Kidney (tissue), 14 donors: ENCODE data around the gene ZNF839. TPM values are rescaled to one million over a fixed set of nuclear protein-coding genes. Genes with fewer than 3 reads are reported as not detected.
"Not testable (repeated sequence)": the region's sequence is repeated elsewhere in the genome, so short reads cannot be mapped to it uniquely, and the experiment has no call there.

ENCODE experiments used
- DNase-seq, 5 donors: peaks; one replicate each; pipeline ENCODE4 v3.0.0-alpha.2; 2013 to 2020
- FAIRE-seq: peaks from 2 replicates; lab custom pipeline; 2012; peaks lifted over from hg19 to GRCh38; lab: Jason Lieb, UNC
- H3K27ac ChIP-seq, 2 donors: one replicate each; pipeline ENCODE4 v1.7.0; 2013; ENCODE audit warnings: low read depth in 2 of 2, low read length in 2 of 2, inconsistent platforms in 1 of 2
- H3K27me3 ChIP-seq: one replicate; pipeline ENCODE4 v1.7.1; 2013; ENCODE audit warnings: low read length, inconsistent platforms; ENCODE audit not compliant: control insufficient read depth, insufficient read depth
- H3K36me3 ChIP-seq, 3 donors: one replicate each; pipeline versions ENCODE4 v1.7.0 to v1.7.1; 2013; ENCODE audit warnings: low read length in 3 of 3, control low read depth in 1 of 3, inconsistent platforms in 1 of 3; ENCODE audit not compliant: insufficient read depth in 3 of 3, control insufficient read depth in 2 of 3
- H3K4me1 ChIP-seq, 3 donors: one replicate each; pipeline versions ENCODE4 v1.7.0 to v1.7.1; 2013; ENCODE audit warnings: low read length in 3 of 3, inconsistent platforms in 1 of 3, low read depth in 1 of 3; ENCODE audit not compliant: control insufficient read depth in 2 of 3, insufficient read depth in 2 of 3
- H3K4me3 ChIP-seq, 3 donors: one replicate each; pipeline versions ENCODE4 v1.7.0 to v1.8.1; 2013; ENCODE audit warnings: low read length in 3 of 3, control low read depth in 1 of 3, inconsistent platforms in 1 of 3
- H3K9ac ChIP-seq, 3 donors: one replicate each; pipeline versions ENCODE4 v1.7.0 to v1.7.1; 2013; ENCODE audit warnings: low read length in 3 of 3, control low read depth in 1 of 3, inconsistent platforms in 1 of 3
- H3K9me3 ChIP-seq, 3 donors: one replicate each; pipeline versions ENCODE4 v1.7.0 to v1.7.1; 2013; ENCODE audit warnings: low read length in 3 of 3, control low read depth in 1 of 3, inconsistent platforms in 1 of 3; ENCODE audit not compliant: control insufficient read depth in 2 of 3, insufficient read depth in 1 of 3
- CTCF ChIP-seq: IDR thresholded peaks from 3 replicates; pipeline ENCODE4 v1.5.1; 2012; ENCODE audit warnings: mild to moderate bottlenecking, moderate library complexity, borderline replicate concordance; ENCODE audit not compliant: insufficient read depth; ENCODE audit errors: extremely low read depth
- intact Hi-C: fragments of 100-400 bp; cut with DNase I; formaldehyde crosslinking; loops from one replicate; pipeline ENCODE4 v1.11.1; 2022
- polyA plus RNA-seq: library from polyadenylated mRNA; stranded (reverse); fragments of 350-450 nt; fragmentation: Illumina TruSeq; extraction: RNeasy Lipid Tissue Mini Kit (QIAGEN cat#74804); gene quantifications from one replicate; pipeline ENCODE4 v1.2.3, GENCODE V29; 2014; ENCODE audit warnings: low read depth, low replicate concordance; ENCODE audit not compliant: insufficient read depth
- total RNA-seq: library from RNA; stranded (reverse); fragmentation: NEBNext Ultra II Directional; extraction: Animal tissue kit (Norgen Biotek cat#: 25700); gene quantifications from one replicate; pipeline ENCODE4 v1.2.1, GENCODE V29; 2021
- donor health status: control.
- donor health status: control.
- donor health status: control.
- donor health status: control.
- donor health status: control.
- donor health status: DM: yes; HTN: yes; CAD: no.
- donor health status: Normal renal cell carcinoma (clear cell type).

ZNF839 gene
- total and polyA plus RNA-seq, 2 donors from 2014 or later = 7.8 to 15.8 TPM

- no peak overlapping the region for H3K4me3 ChIP-seq
- no peak overlapping the region for H3K27ac ChIP-seq
- H3K9me3 ChIP-seq = no peaks in the 10 kb centered on the region
- H3K4me1 ChIP-seq = no peaks in the 10 kb centered on the region
- intact Hi-C loops = no loop called here
- H3K9ac ChIP-seq = no peak overlapping the region
- FAIRE-seq (no peak), DNase-seq (no peak)
- no peak for TF ChIP-seq CTCF
- no peaks in the 10 kb centered on the region for H3K27me3 ChIP-seq
- H3K36me3 ChIP-seq = no peaks in the 10 kb centered on the region
These were observed 6.3 kb downstream of the ZNF839 start for GRCh38 chr14:102325791-102326345.

DNA sequence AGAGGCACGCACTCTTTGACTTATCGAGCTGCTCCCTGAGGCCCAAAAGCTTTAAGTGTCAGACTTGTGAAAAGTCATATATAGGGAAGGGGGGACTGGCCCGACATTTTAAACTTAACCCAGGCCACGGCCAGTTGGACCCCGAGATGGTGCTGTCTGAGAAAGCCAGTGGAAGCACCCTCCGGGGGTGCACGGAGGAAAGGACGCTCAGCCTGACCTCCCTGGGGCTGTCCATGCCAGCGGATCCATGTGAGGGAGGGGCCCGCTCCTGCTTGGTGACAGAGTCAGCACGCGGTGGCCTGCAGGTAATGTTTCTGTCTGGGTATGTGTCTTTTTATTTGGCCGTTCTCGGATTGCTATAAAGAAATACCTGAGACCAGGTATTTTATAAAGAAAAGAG is 7.0 kb downstream of the ZNF839 start:
- no peak overlapping the region for H3K4me3 ChIP-seq
- H3K36me3 ChIP-seq = peaks cover 0 to 2% (median 1%) of the 10 kb centered on the region in 3 donors
- no peak overlapping the region for H3K27ac ChIP-seq
- no peaks in the 10 kb centered on the region for H3K9me3 ChIP-seq
- DNase-seq = no peak
- TF ChIP-seq CTCF = no peak
- no peaks in the 10 kb centered on the region for H3K4me1 ChIP-seq
- no peak overlapping the region for H3K9ac ChIP-seq
- no peak for FAIRE-seq
- intact Hi-C loops = no loop called here
- H3K27me3 ChIP-seq = no peaks in the 10 kb centered on the region

DNA sequence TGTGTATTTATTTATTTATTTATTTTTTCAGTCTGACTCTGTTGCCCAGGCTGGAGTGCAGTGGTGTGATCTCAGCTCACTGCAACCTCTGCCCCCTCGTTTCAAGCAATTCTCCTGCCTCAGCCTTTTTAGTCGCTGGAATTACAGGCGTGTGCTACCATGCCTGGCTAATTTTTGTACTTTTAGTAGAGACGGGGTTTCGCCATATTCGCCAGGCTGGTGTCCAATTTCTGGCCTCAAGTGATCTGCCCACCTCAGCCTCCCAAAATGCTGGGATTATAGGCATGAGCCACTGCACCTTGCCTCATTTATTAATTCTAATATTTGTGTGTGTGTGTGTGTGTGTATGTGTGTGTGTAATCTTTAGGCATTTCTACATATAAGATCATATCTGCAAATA is 9.8 kb downstream of the ZNF839 start:
- H3K4me1 ChIP-seq, H3K27me3 ChIP-seq, H3K9me3 ChIP-seq, FAIRE-seq, H3K4me3 ChIP-seq, H3K9ac ChIP-seq, H3K27ac ChIP-seq, intact Hi-C loops: not testable (repeated sequence)
- DNase-seq = peak in 1 of 5 donors; percentile 13
- H3K36me3 ChIP-seq = peaks cover 0 to 10% (median 6%) of the 10 kb centered on the region in 3 donors

DNA sequence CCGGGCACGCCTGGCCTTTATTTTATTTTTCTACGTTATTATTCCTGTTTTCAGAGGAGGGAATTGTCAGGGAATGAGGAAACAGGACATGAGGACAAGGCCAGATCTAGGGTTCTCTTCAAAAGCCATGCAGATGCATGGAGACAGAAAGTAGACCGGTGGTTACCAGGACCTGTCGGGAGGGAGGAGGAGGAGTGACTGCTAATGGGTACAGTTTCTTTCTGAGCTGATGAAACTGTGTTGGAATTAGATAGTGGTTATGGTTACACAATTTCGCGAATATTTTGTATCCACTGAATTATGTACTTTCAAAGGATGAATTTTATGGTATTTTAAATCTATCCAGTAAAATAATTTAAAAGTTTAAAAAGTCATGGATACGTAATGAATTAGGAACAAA is 11.3 kb downstream of the ZNF839 start:
- DNase-seq (no peak), FAIRE-seq (no peak)
- intact Hi-C loops = no loop called here
- H3K27ac ChIP-seq = no peak overlapping the region
- H3K36me3 ChIP-seq = peaks cover 0 to 10% (median 6%) of the 10 kb centered on the region in 3 donors
- no peaks in the 10 kb centered on the region for H3K27me3 ChIP-seq
- no peak for TF ChIP-seq CTCF
- H3K4me3 ChIP-seq = no peak overlapping the region
- H3K9ac ChIP-seq = no peak overlapping the region
- no peaks in the 10 kb centered on the region for H3K9me3 ChIP-seq
- H3K4me1 ChIP-seq = no peaks in the 10 kb centered on the region
